ENCODE data around the gene KLHL10. TPM values are rescaled to one million over a fixed set of nuclear protein-coding genes. Genes with fewer than 3 reads are reported as not detected.
"Not testable (repeated sequence)": the region's sequence is repeated elsewhere in the genome, so short reads cannot be mapped to it uniquely, and the experiment has no call there.

KLHL10 gene
- total RNA-seq, 1 donor from 2014 or later = not detected

DNA sequence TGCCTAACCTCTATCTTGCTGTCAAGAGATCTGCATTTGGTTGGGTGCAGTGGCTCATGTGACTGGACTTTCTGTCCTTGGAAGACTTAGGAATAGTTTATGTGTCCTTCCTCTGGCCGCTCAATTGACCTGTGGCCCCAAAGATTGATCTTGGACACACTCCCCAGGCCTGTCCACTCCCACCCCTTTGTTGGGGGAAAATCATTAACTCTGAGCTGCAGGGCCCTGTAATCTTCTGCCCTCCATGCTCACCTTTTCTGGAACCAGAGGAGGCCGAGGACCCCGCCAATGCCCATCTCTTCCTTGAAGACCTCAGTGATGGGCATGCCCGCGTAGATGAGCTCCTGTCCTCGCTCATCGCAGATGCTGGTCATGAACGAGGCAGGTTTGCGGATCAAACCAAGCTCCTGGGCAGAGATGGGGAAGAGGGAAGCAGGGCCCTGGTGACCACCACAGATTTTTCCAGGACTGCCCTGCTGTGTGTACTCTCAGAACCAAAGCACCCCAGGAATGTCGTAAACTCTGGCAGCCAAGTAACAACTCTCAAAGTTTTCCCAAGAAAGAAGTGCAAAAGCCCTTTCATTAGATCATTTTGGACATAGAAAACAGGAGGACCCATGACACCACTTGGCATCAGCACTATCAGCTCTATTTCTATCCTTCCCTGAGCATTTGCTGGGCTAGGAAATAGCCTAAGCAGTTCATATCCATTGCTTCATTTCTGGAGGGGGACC, 36.1 kb downstream of the KLHL10 start:
- POLR2A ChIA-PET = interaction anchor here (0.7 to 1.2 kb wide), 3 partner anchors 11 to 184 kb away, joined by 3 to 4 read pairs (median 3); no protein-coding TSS in a partner anchor
- intact Hi-C loops (cut with micrococcal nuclease) = no loop called here
- H3K4me1 Mint-ChIP-seq = no peaks in the 10 kb centered on the region
- peaks cover 79% of the 10 kb centered on the region for H3K36me3 Mint-ChIP-seq (ENCODE audit: low read depth)
- DNase-seq (no peak), ATAC-seq (ENCODE audit: low read depth) (no peak)
- no peaks in the 10 kb centered on the region for H3K27me3 Mint-ChIP-seq
- H3K4me3 Mint-ChIP-seq = no peak overlapping the region
- TF ChIP-seq, protein P1, sequence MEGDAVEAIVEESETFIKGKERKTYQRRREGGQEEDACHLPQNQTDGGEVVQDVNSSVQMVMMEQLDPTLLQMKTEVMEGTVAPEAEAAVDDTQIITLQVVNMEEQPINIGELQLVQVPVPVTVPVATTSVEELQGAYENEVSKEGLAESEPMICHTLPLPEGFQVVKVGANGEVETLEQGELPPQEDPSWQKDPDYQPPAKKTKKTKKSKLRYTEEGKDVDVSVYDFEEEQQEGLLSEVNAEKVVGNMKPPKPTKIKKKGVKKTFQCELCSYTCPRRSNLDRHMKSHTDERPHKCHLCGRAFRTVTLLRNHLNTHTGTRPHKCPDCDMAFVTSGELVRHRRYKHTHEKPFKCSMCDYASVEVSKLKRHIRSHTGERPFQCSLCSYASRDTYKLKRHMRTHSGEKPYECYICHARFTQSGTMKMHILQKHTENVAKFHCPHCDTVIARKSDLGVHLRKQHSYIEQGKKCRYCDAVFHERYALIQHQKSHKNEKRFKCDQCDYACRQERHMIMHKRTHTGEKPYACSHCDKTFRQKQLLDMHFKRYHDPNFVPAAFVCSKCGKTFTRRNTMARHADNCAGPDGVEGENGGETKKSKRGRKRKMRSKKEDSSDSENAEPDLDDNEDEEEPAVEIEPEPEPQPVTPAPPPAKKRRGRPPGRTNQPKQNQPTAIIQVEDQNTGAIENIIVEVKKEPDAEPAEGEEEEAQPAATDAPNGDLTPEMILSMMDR (IDR thresholded peaks at IDR 0.05) = no peak
- H3K27ac Mint-ChIP-seq = no peak overlapping the region
- CTCF ChIA-PET = no interaction called here
- H3K9me3 Mint-ChIP-seq = no peaks in the 10 kb centered on the region

DNA sequence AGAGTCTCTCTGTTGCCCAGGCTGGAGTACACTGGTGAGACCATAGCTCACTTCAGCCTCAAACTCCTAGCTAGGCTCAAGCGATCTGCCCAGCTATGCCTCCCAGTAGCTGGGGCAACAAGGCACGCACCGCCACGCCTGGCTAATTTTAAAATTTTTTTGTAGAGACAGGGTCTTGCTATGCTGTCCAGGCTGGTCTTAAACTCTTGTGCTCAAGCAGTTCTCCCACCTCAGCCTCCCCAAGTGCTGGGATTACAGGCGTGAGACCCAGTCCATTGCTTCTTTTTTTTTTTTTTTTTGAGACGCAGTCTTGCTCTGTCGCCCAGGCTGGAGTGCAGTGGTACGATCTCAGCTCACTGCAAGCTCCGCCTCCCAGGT, 36.7 kb downstream of the KLHL10 start:
- ATAC-seq (ENCODE audit: low read depth); H3K4me3 Mint-ChIP-seq; POLR2A ChIA-PET; H3K27ac Mint-ChIP-seq; intact Hi-C loops (cut with micrococcal nuclease); H3K4me1 Mint-ChIP-seq; DNase-seq; CTCF ChIA-PET; H3K9me3 Mint-ChIP-seq; H3K27me3 Mint-ChIP-seq: not testable (repeated sequence)
- H3K36me3 Mint-ChIP-seq (ENCODE audit: low read depth) = peaks cover 76% of the 10 kb centered on the region

DNA sequence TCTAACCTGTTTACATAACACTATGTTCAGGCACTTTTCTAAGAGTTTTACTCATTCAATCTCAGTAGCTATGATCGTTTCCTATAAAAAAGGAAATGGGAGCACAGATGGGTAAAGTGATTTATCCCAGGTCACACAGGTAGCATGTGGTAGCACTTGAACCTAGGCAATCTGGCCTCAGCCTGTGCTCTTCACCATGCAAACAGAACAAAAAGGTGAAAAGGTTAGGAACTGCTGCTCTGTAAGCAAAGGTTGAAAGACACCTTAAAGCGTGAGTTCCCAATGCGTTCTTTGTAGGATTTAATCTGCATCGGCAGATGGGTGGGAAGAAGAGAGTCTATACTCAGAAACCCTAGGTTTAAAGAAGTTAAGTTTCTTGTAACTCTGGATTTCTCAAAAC, 42.5 kb downstream of the KLHL10 start:
- CTCF ChIA-PET = no interaction called here
- Mint-ChIP-seq H3K9me3 (no peaks in the 10 kb centered on the region), H3K4me3 (no peak overlapping the region), H3K4me1 (no peaks in the 10 kb centered on the region), H3K27me3 (no peaks in the 10 kb centered on the region), H3K36me3 (ENCODE audit: low read depth) (peaks cover 76% of the 10 kb centered on the region), H3K27ac (no peak overlapping the region)
- TF ChIP-seq, protein P1 (IDR thresholded peaks at IDR 0.05) = no peak
- intact Hi-C loops (cut with micrococcal nuclease) = no loop called here
- POLR2A ChIA-PET = interaction anchor here (0.6 to 0.7 kb wide), 2 partner anchors 42 to 311 kb away, joined by 4 to 11 read pairs; no protein-coding TSS in a partner anchor
- DNase-seq (no peak), ATAC-seq (ENCODE audit: low read depth) (no peak)

DNA sequence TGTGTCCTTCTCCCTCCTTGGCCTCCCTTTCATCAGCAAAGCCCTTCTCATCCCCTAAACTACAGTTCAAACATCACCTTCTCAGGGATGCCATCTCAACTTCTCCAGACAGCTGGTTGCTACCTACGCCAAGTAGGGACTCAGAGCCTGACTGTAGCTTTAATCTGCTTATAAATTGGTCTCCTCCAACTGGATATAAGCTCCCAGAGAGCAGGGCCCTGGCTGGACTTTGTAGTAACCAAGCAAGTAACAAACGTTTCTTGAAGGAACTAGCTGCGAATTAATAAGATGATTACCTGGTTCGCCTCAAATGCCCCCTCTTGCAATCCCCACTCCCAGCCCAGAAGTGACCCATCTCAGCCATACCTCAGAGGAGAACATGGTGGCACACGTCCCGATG, 45.1 kb downstream of the KLHL10 start:
- no peak for DNase-seq
- CTCF ChIA-PET = no interaction called here
- intact Hi-C loops (cut with micrococcal nuclease) = no loop called here
- peaks cover 82% of the 10 kb centered on the region for H3K36me3 Mint-ChIP-seq (ENCODE audit: low read depth)
- POLR2A ChIA-PET = no interaction called here
- H3K4me3 Mint-ChIP-seq = no peak overlapping the region
- no peaks in the 10 kb centered on the region for H3K9me3 Mint-ChIP-seq
- TF ChIP-seq, protein P1 (IDR thresholded peaks at IDR 0.05) = no peak
- H3K27ac Mint-ChIP-seq = no peak overlapping the region
- H3K27me3 Mint-ChIP-seq = no peaks in the 10 kb centered on the region
- ATAC-seq (ENCODE audit: low read depth) = no peak
- H3K4me1 Mint-ChIP-seq = no peaks in the 10 kb centered on the region

DNA sequence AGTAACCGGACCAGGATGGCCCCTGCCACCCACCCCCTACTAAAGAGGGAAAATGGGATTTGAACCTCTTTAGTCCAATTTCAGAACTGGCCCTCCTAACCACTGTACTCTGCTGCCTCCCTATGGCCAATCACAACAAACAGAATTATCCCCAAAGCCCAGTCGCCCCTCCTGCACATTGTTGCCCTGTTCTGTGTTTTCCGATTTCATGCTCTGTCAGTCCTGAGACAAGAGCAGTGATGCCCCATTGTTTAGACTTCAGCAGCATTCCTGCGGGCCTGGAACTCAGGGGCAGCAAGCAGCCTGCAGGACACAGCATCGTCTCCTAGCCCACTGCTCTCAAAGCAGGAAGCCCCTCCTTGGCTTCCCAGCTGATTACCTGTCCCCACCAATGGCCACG, 48.1 kb downstream of the KLHL10 start:
- no peaks in the 10 kb centered on the region for H3K27me3 Mint-ChIP-seq
- ATAC-seq (ENCODE audit: low read depth) (no peak), DNase-seq (no peak)
- H3K9me3 Mint-ChIP-seq = no peaks in the 10 kb centered on the region
- ChIA-PET CTCF (no interaction called here), POLR2A (no interaction called here)
- no peaks in the 10 kb centered on the region for H3K4me1 Mint-ChIP-seq
- TF ChIP-seq, protein P1 (IDR thresholded peaks at IDR 0.05) = no peak
- H3K36me3 Mint-ChIP-seq (ENCODE audit: low read depth) = peaks cover 79% of the 10 kb centered on the region
- no peak overlapping the region for H3K4me3 Mint-ChIP-seq
- intact Hi-C loops (cut with micrococcal nuclease) = loop anchor here (1.0 kb wide), 1 partner anchor 147 kb away; no protein-coding TSS in a partner anchor
- no peak overlapping the region for H3K27ac Mint-ChIP-seq
